IMR-90 (cell line): ENCODE data around the gene YPEL2. TPM values are rescaled to one million over a fixed set of nuclear protein-coding genes. Genes with fewer than 3 reads are reported as not detected.

Experiments
- ATAC-seq: fragments of 200-7000 bp; cut with Tn5 transposase; 2 replicates; pipeline ENCODE4 v1.9.1; 2020; ENCODE audit warnings: low read depth, mild to moderate bottlenecking, moderate library complexity
- BruUV-seq: library from RNA; stranded (reverse); fragments of 400-500 nt; replicated peaks from 2 replicates; lab custom pipeline; 2021; lab: Mats Ljungman, UMichigan
- CTCF ChIA-PET: fragments of 300-600 bp; formaldehyde crosslinking; extraction: SDS; loops from one replicate; lab custom pipeline; 2021; ENCODE audit warnings: antibody characterized with exemption; lab: Yijun Ruan, JAX
- POLR2A ChIA-PET: fragments of 300-600 bp; sonication (Branson Sonifier 250); formaldehyde crosslinking; loops from one replicate; lab custom pipeline; 2022; ENCODE audit warnings: antibody characterized with exemption; ENCODE audit not compliant: unreplicated experiment; lab: Charles Lee
- DNase-seq: peaks from one replicate; pipeline ENCODE4 v3.0.0; 2013
- H2AFZ ChIP-seq: replicated peaks from 2 replicates; pipeline ENCODE3; 2013; ENCODE audit warnings: low read length, mild to moderate bottlenecking; ENCODE audit not compliant: poor library complexity
- H2AK5ac ChIP-seq: 2 replicates; pipeline ENCODE4 v1.6.1; 2013; ENCODE audit warnings: low read depth, low read length, inconsistent platforms
- H2AK9ac ChIP-seq: replicated peaks from 2 replicates; pipeline ENCODE3; 2013; ENCODE audit warnings: mild to moderate bottlenecking, low read depth, low read length, moderate library complexity; ENCODE audit not compliant: poor library complexity
- H2BK120ac ChIP-seq: 2 replicates; pipeline ENCODE4 v1.6.1; 2013; ENCODE audit warnings: low read depth, low read length, inconsistent platforms
- H2BK15ac ChIP-seq: 3 replicates; pipeline ENCODE4 v1.6.1; 2013; ENCODE audit warnings: low read depth, low read length, inconsistent platforms
- H2BK20ac ChIP-seq: 2 replicates; pipeline ENCODE4 v1.6.1; 2013; ENCODE audit warnings: low read depth, mild to moderate bottlenecking, inconsistent platforms, low read length, moderate library complexity
- H2BK5ac ChIP-seq: 2 replicates; pipeline ENCODE4 v1.6.1; 2013; ENCODE audit warnings: mild to moderate bottlenecking, low read depth, low read length, inconsistent platforms; ENCODE audit not compliant: poor library complexity, severe bottlenecking
- H3K14ac ChIP-seq: replicated peaks from 2 replicates; pipeline ENCODE4 v1.6.1; 2013; ENCODE audit warnings: low read depth, low read length, inconsistent platforms
- H3K18ac ChIP-seq: 2 replicates; pipeline ENCODE4 v1.6.1; 2013; ENCODE audit warnings: low read depth, low read length, control low read depth
- H3K23ac ChIP-seq: 2 replicates; pipeline ENCODE4 v1.6.1; 2013; ENCODE audit warnings: low read depth, low read length, inconsistent platforms
- H3K27ac ChIP-seq: 2 replicates; pipeline ENCODE4 v1.5.1; 2013; ENCODE audit warnings: mild to moderate bottlenecking, control low read depth, low read length; ENCODE audit not compliant: insufficient read depth
- H3K27me3 ChIP-seq: 2 replicates; pipeline ENCODE4 v1.6.1; 2013; ENCODE audit warnings: low read length; ENCODE audit not compliant: control insufficient read depth, insufficient read depth
- H3K36me3 ChIP-seq: 2 replicates; pipeline ENCODE4 v1.6.1; 2013; ENCODE audit warnings: low read length, mixed read lengths; ENCODE audit not compliant: control insufficient read depth, insufficient read depth
- H3K4ac ChIP-seq: 2 replicates; pipeline ENCODE4 v1.6.1; 2013; ENCODE audit warnings: low read depth, low read length, inconsistent platforms
- H3K4me1 ChIP-seq: 2 replicates; pipeline ENCODE4 v1.6.1; 2013; ENCODE audit warnings: low read length, mixed read lengths; ENCODE audit not compliant: control insufficient read depth, insufficient read depth
- H3K4me2 ChIP-seq: 2 replicates; pipeline ENCODE4 v1.6.1; 2013; ENCODE audit warnings: low read depth, mild to moderate bottlenecking, control low read depth, low read length, moderate library complexity
- H3K4me3 ChIP-seq: 2 replicates; pipeline ENCODE4 v1.5.1; 2013; ENCODE audit warnings: low read depth, mild to moderate bottlenecking, control low read depth, low read length, moderate library complexity; ENCODE audit not compliant: insufficient read depth
- H3K56ac ChIP-seq: 2 replicates; pipeline ENCODE4 v1.6.1; 2013; ENCODE audit warnings: low read length, inconsistent platforms; ENCODE audit not compliant: insufficient read depth; ENCODE audit errors: extremely low read depth
- H3K79me1 ChIP-seq, 2 experiments: 2 replicates each; pipeline ENCODE4 v1.6.1; 2013; ENCODE audit warnings: low read length in 2 of 2, inconsistent platforms in 1 of 2, low read depth in 1 of 2
- H3K9ac ChIP-seq: 2 replicates; pipeline ENCODE4 v1.6.1; 2013; ENCODE audit warnings: low read depth, low read length, control low read depth
- H3K9me1 ChIP-seq: 2 replicates; pipeline ENCODE4 v1.6.1; 2013; ENCODE audit warnings: low read length, inconsistent platforms; ENCODE audit not compliant: insufficient read depth
- H3K9me3 ChIP-seq: 2 replicates; pipeline ENCODE4 v1.6.1; 2013; ENCODE audit warnings: low read length; ENCODE audit not compliant: control insufficient read depth, insufficient read depth
- H4K20me1 ChIP-seq: 2 replicates; pipeline ENCODE4 v1.6.1; 2013; ENCODE audit warnings: low read length, inconsistent platforms; ENCODE audit not compliant: insufficient read depth
- H4K5ac ChIP-seq: 2 replicates; pipeline ENCODE4 v1.6.1; 2013; ENCODE audit warnings: mild to moderate bottlenecking, low read depth, low read length, control low read depth
- H4K8ac ChIP-seq, 2 experiments: 2 replicates each; pipeline ENCODE4 v1.6.1; 2013; ENCODE audit warnings: low read depth in 2 of 2, low read length in 2 of 2, control low read depth in 1 of 2, inconsistent platforms in 1 of 2
- H4K91ac ChIP-seq: 2 replicates; pipeline ENCODE4 v1.6.1; 2013; ENCODE audit warnings: low read depth, low read length, inconsistent platforms; ENCODE audit not compliant: insufficient read depth
- SMC3 ChIP-seq: fragments of 150-350 bp; IDR thresholded peaks from 2 replicates; pipeline ENCODE4 v1.6.1; 2016; ENCODE audit warnings: low read depth, mild to moderate bottlenecking, antibody characterized with exemption, low read length, moderate library complexity
- WGBS, 2 experiments: methylation state at CpG; one replicate each; pipeline versions ENCODE4 v1.1.5 to v1.1.7; 2013; ENCODE audit warnings: missing lambda C conversion rate in 2 of 2; ENCODE audit not compliant: insufficient read length in 1 of 2; ENCODE audit errors: extremely low coverage in 2 of 2; 5-methylcytosine and 5-hydroxymethylcytosine counted together
- dilution Hi-C: fragments of 300-500 bp; cut with HindIII; formaldehyde crosslinking; loops from one replicate; pipeline ENCODE4 v1.14.3; 2018; ENCODE audit warnings: low sequenced_read_pairs; ENCODE audit not compliant: unreplicated experiment
- in situ Hi-C: fragments of 300-500 bp; cut with MboI; formaldehyde crosslinking; loops from 3 replicates; pipeline ENCODE4 v1.14.3; 2019; ENCODE audit warnings: low sequenced_read_pairs, inconsistent platforms, mixed read lengths
- intact Hi-C: fragments of 100-400 bp; cut with micrococcal nuclease; formaldehyde crosslinking; loops from 2 replicates; pipeline ENCODE4 v1.10.0; 2022
- polyA plus RNA-seq, 3 experiments: library from polyadenylated mRNA; depleted of rRNA; stranded (reverse); fragments of >200 nt; gene quantifications; 2 replicates each; pipeline ENCODE4 v1.2.3, GENCODE V29; 2012; ENCODE audit warnings: low replicate concordance in 1 of 3
- total RNA-seq: library from RNA; depleted of rRNA; stranded (reverse); fragments of >200 nt; gene quantifications from 2 replicates; pipeline ENCODE4 v1.2.3, GENCODE V29; 2012

Gene YPEL2
- total and polyA plus RNA-seq, 2 of the 4 experiments (the other 2 are of a cell fraction): 2.3 to 3.4 TPM

DNA sequence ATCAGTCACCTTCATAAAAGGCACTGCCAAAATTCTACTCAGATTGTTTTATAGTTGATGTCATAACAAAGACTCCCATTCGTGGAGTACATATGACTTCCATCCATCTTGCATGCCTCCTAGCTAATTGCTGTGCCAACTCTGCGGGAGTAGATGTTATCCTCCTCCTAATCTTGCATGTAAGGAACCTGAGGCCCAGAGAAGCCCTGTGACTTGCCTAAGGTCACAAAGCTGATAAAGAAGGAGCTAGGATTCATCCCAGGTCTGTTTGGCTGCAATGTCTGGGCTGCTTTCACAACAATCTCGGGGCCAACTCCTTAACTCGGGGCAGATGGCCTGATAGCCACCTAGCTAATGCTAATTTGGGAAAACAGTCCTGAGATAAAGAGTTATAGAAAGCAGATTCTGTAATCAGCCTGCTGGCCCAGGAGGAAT, 87.3 kb downstream of the YPEL2 start:
- CTCF ChIA-PET: no interaction called here
- in situ Hi-C loops: no loop called here

More for the DNA sequence above, 87.3 kb downstream of the YPEL2 start:
- intact Hi-C loops (no loop called here), dilution Hi-C loops (no loop called here)
- Histone ChIP-seq H3K14ac (no peak overlapping the region), H3K27me3 (peaks cover 24% of the 10 kb centered on the region), H2BK20ac (no peak overlapping the region), H2BK120ac (no peak overlapping the region), H2AK9ac (no peak overlapping the region), H3K79me1 (no peaks in the 10 kb centered on the region), H2BK5ac (no peak overlapping the region), H2AK5ac (no peak overlapping the region; the same call in 1 of the 2 replicates), H3K4me2 (no peak overlapping the region), H4K20me1 (no peaks in the 10 kb centered on the region), H3K9ac (no peak overlapping the region), H2AFZ (no peak overlapping the region), H3K4me3 (no peak overlapping the region), H3K9me3 (peaks cover 2% of the 10 kb centered on the region; the same call in 1 of the 2 replicates), H4K5ac (no peak overlapping the region), H4K8ac (no peak overlapping the region), H3K56ac (no peak overlapping the region), H3K4ac (no peak overlapping the region), H2BK15ac (no peak overlapping the region), H3K18ac (no peak overlapping the region), H3K4me1 (no peaks in the 10 kb centered on the region), H3K9me1 (no peaks in the 10 kb centered on the region; the same call in 1 of the 2 replicates), H3K36me3 (no peaks in the 10 kb centered on the region), H3K27ac (no peak overlapping the region), H3K23ac (no peak overlapping the region), H4K91ac (no peak overlapping the region)
- no CpG with 5 or more reads among the region's 4 CpGs for WGBS, 2 experiments
- POLR2A ChIA-PET: no interaction called here
- no TSS peak for BruUV-seq
- no peak for DNase-seq
- no peak for TF ChIP-seq SMC3
- ATAC-seq: no peak
